ENCODE data around the gene ANO10. TPM values are rescaled to one million over a fixed set of nuclear protein-coding genes. Genes with fewer than 3 reads are reported as not detected.
"Not testable (repeated sequence)": the region's sequence is repeated elsewhere in the genome, so short reads cannot be mapped to it uniquely, and the experiment has no call there.

ANO10 gene
- total and polyA plus RNA-seq, 7 donors = 10.3 to 18.8 (median 13.1) TPM

- H3K36me3 ChIP-seq (ENCODE audit: insufficient read depth in 1 of 2, low read depth in 1 of 2) = no peaks in the 10 kb centered on the region
- WGBS, 3 donors = 74 to 86% (median 76%) methylated on average over 1 of the region's 1 CpG
- intact Hi-C loops (cut with DNase I) = no loop called here
- no peaks in the 10 kb centered on the region for H3K27me3 ChIP-seq (ENCODE audit: insufficient read depth in 3 of 3, low read length in 2 of 3)
- no peak overlapping the region for H3K27ac ChIP-seq
- H3K4me3 ChIP-seq = no peak overlapping the region
- TF ChIP-seq CTCF (IDR thresholded peaks at IDR 0.05) = no peak
- ATAC-seq = no peak
- DNase-seq = no peak
- peaks cover 5% of the 10 kb centered on the region for H3K4me1 ChIP-seq
- no peaks in the 10 kb centered on the region for H3K9me3 ChIP-seq
Measured at GRCh38 chr3:43473737-43474136, 148.1 kb downstream of the ANO10 start.

GRCh38 chr3:43473244-43473643, 148.6 kb downstream of the ANO10 start:
- Histone ChIP-seq H3K27ac (no peak overlapping the region), H3K27me3 (ENCODE audit: insufficient read depth in 3 of 3, low read length in 2 of 3) (no peaks in the 10 kb centered on the region), H3K36me3 (ENCODE audit: insufficient read depth in 1 of 2, low read depth in 1 of 2) (no peaks in the 10 kb centered on the region), H3K9me3 (no peaks in the 10 kb centered on the region), H3K4me3 (no peak overlapping the region), H3K4me1 (peaks cover 5% of the 10 kb centered on the region)
- DNase-seq (no peak), ATAC-seq (no peak)
- intact Hi-C loops (cut with DNase I) = no loop called here
- TF ChIP-seq CTCF (IDR thresholded peaks at IDR 0.05) = no peak
- 74 to 90% (median 80%) methylated on average over 10 of the region's 10 CpGs for WGBS, 3 donors

DNA sequence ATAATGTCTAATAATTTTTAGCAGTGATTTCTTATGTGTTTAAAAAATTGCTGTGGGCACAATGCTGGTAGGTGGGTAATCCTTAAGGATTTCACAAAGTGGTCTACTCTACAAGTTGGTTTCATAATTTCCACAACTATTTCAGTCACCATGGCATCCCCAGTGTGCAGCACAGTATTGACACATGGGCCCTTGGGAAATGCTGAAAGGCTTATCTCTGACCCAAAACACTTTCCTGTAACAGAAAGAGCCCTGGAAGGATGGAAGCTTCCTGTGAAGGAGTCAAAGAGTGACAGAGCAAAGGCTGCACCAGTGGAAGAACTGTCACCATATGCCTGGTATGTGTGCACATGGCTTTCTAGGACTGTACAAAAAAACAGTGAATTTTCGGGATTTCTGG, 153.7 kb downstream of the ANO10 start:
- Histone ChIP-seq H3K36me3 (ENCODE audit: insufficient read depth in 1 of 2, low read depth in 1 of 2) (no peaks in the 10 kb centered on the region), H3K9me3 (no peaks in the 10 kb centered on the region), H3K4me1 (peaks cover 5% of the 10 kb centered on the region), H3K27me3 (ENCODE audit: insufficient read depth in 3 of 3, low read length in 2 of 3) (no peaks in the 10 kb centered on the region), H3K27ac (no peak overlapping the region), H3K4me3 (no peak overlapping the region)
- ATAC-seq = no peak
- intact Hi-C loops (cut with DNase I) = no loop called here
- WGBS, 3 donors = 76 to 85% (median 77%) methylated on average over 1 of the region's 1 CpG
- DNase-seq = no peak
- TF ChIP-seq CTCF (IDR thresholded peaks at IDR 0.05) = no peak

DNA sequence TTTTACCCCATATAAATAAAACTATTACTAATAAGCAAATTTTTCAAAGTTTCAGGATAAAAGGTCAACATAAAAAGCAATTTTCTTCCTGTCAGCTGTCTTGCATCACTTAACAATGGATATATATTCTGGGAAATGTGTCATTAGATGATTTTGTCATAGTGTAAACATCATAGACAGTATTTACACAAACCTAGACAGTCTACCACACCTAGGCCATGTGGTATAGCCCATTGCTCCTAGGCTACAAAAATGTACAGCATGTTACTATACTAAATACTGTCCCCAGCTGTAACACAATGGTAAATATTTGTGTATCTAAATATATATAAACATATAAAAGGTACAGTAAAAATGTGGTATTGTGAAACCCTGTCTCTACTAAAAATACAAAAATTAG, 156.7 kb downstream of the ANO10 start:
- H3K27ac ChIP-seq = no peak overlapping the region
- intact Hi-C loops (cut with DNase I) = no loop called here
- H3K4me1 ChIP-seq = no peaks in the 10 kb centered on the region
- ATAC-seq (no peak), DNase-seq (no peak)
- H3K27me3 ChIP-seq (ENCODE audit: insufficient read depth in 3 of 3, low read length in 2 of 3) = no peaks in the 10 kb centered on the region
- H3K4me3 ChIP-seq = no peak overlapping the region
- no peaks in the 10 kb centered on the region for H3K9me3 ChIP-seq
- TF ChIP-seq CTCF (IDR thresholded peaks at IDR 0.05) = no peak
- no peaks in the 10 kb centered on the region for H3K36me3 ChIP-seq (ENCODE audit: insufficient read depth in 1 of 2, low read depth in 1 of 2)

GRCh38 chr3:43462566-43462965, 159.2 kb downstream of the ANO10 start:
- intact Hi-C loops (cut with DNase I); ATAC-seq: not testable (repeated sequence)
- WGBS, 3 donors = 95 to 97% (median 96%) methylated on average over 3 of the region's 3 CpGs

More at GRCh38 chr3:43462566-43462965, 159.2 kb downstream of the ANO10 start:
- not testable (repeated sequence) for H3K4me3 ChIP-seq; H3K9me3 ChIP-seq; H3K4me1 ChIP-seq; H3K36me3 ChIP-seq (ENCODE audit: insufficient read depth in 1 of 2, low read depth in 1 of 2); H3K27me3 ChIP-seq (ENCODE audit: insufficient read depth in 3 of 3, low read length in 2 of 3); DNase-seq; H3K27ac ChIP-seq
